HepG2 (cell line): Measurements from ENCODE around the gene PIP4K2C. TPM values are rescaled to one million over a fixed set of nuclear protein-coding genes. Genes with fewer than 3 reads are reported as not detected.
A peak's percentile ranks its signal among the peaks of the same experiment; 100 is the strongest.

Experiments used
- AHDC1 ChIP-seq: sonication (generic); formaldehyde crosslinking; IDR thresholded peaks from 2 replicates; pipeline ENCODE4 v1.5.1; 2020; ENCODE audit warnings: mild to moderate bottlenecking, missing genetic modification reagents, borderline replicate concordance
- CENPBD1 ChIP-seq: sonication (generic); formaldehyde crosslinking; IDR thresholded peaks from 2 replicates; pipeline ENCODE4 v1.8.0; 2022; ENCODE audit warnings: missing genetic modification reagents, low read depth, mild to moderate bottlenecking, borderline replicate concordance
- EEA1 ChIP-seq: sonication (generic); formaldehyde crosslinking; IDR thresholded peaks from 2 replicates; pipeline ENCODE4 v1.5.1; 2020; ENCODE audit warnings: mild to moderate bottlenecking, missing genetic modification reagents, borderline replicate concordance
- HNRNPH1 ChIP-seq: fragments of 200-400 bp; formaldehyde crosslinking; optimal IDR thresholded peaks from 2 replicates; pipeline ENCODE3; 2017; ENCODE audit warnings: mild to moderate bottlenecking, low read depth, low read length
- HOXA9 ChIP-seq: sonication (generic); formaldehyde crosslinking; IDR thresholded peaks from 2 replicates; pipeline ENCODE4 v1.8.1; 2022; ENCODE audit warnings: missing genetic modification reagents, mild to moderate bottlenecking, moderate library complexity, borderline replicate concordance
- KMT2B ChIP-seq: IDR thresholded peaks from 2 replicates; pipeline ENCODE4 v1.6.1; 2016; ENCODE audit warnings: missing genetic modification reagents, missing compliant biosample characterization
- SNAI1 ChIP-seq: sonication (generic); formaldehyde crosslinking; IDR thresholded peaks from 2 replicates; pipeline ENCODE4 v1.5.0; 2020; ENCODE audit warnings: mild to moderate bottlenecking, missing genetic modification reagents, borderline replicate concordance
- TFE3 ChIP-seq: IDR thresholded peaks from 2 replicates; pipeline ENCODE4 v1.6.1; 2016
- ZBTB25 ChIP-seq: IDR thresholded peaks from 2 replicates; pipeline ENCODE4 v1.6.1; 2018; ENCODE audit warnings: missing genetic modification reagents
- ZBTB44 ChIP-seq: sonication (generic); formaldehyde crosslinking; IDR thresholded peaks from 2 replicates; pipeline ENCODE4 v1.4.0; 2020; ENCODE audit warnings: missing genetic modification reagents
- ZNF253 ChIP-seq: sonication (generic); formaldehyde crosslinking; IDR thresholded peaks from 2 replicates; pipeline ENCODE4 v1.8.0; 2022; ENCODE audit warnings: mild to moderate bottlenecking, missing genetic modification reagents, borderline replicate concordance
- ZNF468 ChIP-seq: sonication (generic); formaldehyde crosslinking; IDR thresholded peaks from 2 replicates; pipeline ENCODE4 v1.8.0; 2022; ENCODE audit warnings: mild to moderate bottlenecking, moderate library complexity, missing genetic modification reagents
- ZNF614 ChIP-seq: IDR thresholded peaks from 2 replicates; pipeline ENCODE4 v1.6.1; 2018; ENCODE audit warnings: missing biosample characterization, missing genetic modification reagents, inconsistent platforms, borderline replicate concordance
- ZNF629 ChIP-seq: sonication (generic); formaldehyde crosslinking; conservative IDR thresholded peaks from 2 replicates; pipeline ENCODE4 v1.5.0; 2020; ENCODE audit warnings: missing genetic modification reagents
- ZNF674 ChIP-seq: sonication (generic); formaldehyde crosslinking; IDR thresholded peaks from 2 replicates; pipeline ENCODE4 v1.5.0; 2020; ENCODE audit warnings: low read depth, mild to moderate bottlenecking, missing genetic modification reagents
- ZNF816 ChIP-seq: sonication (generic); formaldehyde crosslinking; IDR thresholded peaks from 2 replicates; pipeline ENCODE4 v1.8.0; 2022; ENCODE audit warnings: missing genetic modification reagents, mild to moderate bottlenecking, borderline replicate concordance
- ZNF841 ChIP-seq: sonication (generic); formaldehyde crosslinking; IDR thresholded peaks from 2 replicates; pipeline ENCODE4 v1.8.1; 2023; ENCODE audit warnings: missing genetic modification reagents, borderline replicate concordance
- polyA plus RNA-seq, 8 experiments: library from polyadenylated mRNA; depleted of rRNA in 3 of 8; stranded (reverse) in 7 of 8; unstranded in 1 of 8; fragments of >200 nt; fragmentation: Illumina TruSeq in 4 of 8; extraction: Trizol in 4 of 8; gene quantifications; 2 replicates each; pipeline versions ENCODE4 v1.2.1 to v1.2.3, GENCODE V29; 2011 to 2016; ENCODE audit warnings: low read depth in 4 of 8, missing spikeins in 1 of 8, mixed read lengths in 1 of 8; ENCODE audit not compliant: insufficient read depth in 1 of 8
- total RNA-seq, 5 experiments: library from RNA; depleted of rRNA; stranded (reverse); fragments of >200 nt; fragmentation: Illumina TruSeq; extraction: Trizol; gene quantifications; 2 replicates each; pipeline ENCODE4 v1.2.3, GENCODE V29; 2016; ENCODE audit warnings: low read depth in 1 of 5

Gene PIP4K2C
- total and polyA plus RNA-seq, 2 of the 13 experiments (the other 11 are each of a cell fraction or from before 2014, with no cell fraction given), result 23.3 to 26.4 TPM

- no peak for TF ChIP-seq ZNF629 (CRISPR knock-in tag)
- no peak for TF ChIP-seq HNRNPH1
- TF ChIP-seq ZNF841 (CRISPR knock-in tag), result no peak
- TF ChIP-seq ZBTB25 (CRISPR knock-in tag), result no peak
- TF ChIP-seq ZBTB44 (CRISPR knock-in tag), result no peak
- TF ChIP-seq CENPBD1 (CRISPR knock-in tag), result no peak
- no peak for TF ChIP-seq TFE3 (CRISPR knock-in tag)
- TF ChIP-seq HOXA9 (CRISPR knock-in tag), result no peak
- TF ChIP-seq ZNF674 (CRISPR knock-in tag), result no peak
- no peak for TF ChIP-seq EEA1
- 0 out of 2 replicates have a peak, but pooled peaks have one; percentile 56 for TF ChIP-seq ZNF253 (CRISPR knock-in tag)
- TF ChIP-seq AHDC1 (CRISPR knock-in tag), result no peak
- no peak for TF ChIP-seq ZNF816 (CRISPR knock-in tag)
- TF ChIP-seq SNAI1 (CRISPR knock-in tag), result no peak
- TF ChIP-seq ZNF468 (CRISPR knock-in tag), result no peak
- 0 out of 2 replicates have a peak, but pooled peaks have one; percentile 26 for TF ChIP-seq ZNF614 (CRISPR knock-in tag)
- no peak for TF ChIP-seq KMT2B
These were observed 7.8 kb upstream of the PIP4K2C start (continued) for GRCh38 chr12:57583008-57583831.
